Nephron (organoid): Measurements from ENCODE around the gene GALNT14.

ENCODE experiments used
- H3K27ac Mint-ChIP-seq, 3 experiments: 2 replicates each; pipeline ENCODE4 v1.8.0; 2020; ENCODE audit warnings: mixed read lengths in 3 of 3, mild to moderate bottlenecking in 2 of 3, moderate library complexity in 1 of 3
- H3K27me3 Mint-ChIP-seq: 2 replicates; pipeline ENCODE4 v1.8.0; 2021; ENCODE audit warnings: low read depth, mild to moderate bottlenecking, moderate library complexity, mixed read lengths
- H3K36me3 Mint-ChIP-seq: 2 replicates; pipeline ENCODE4 v1.8.0; 2020; ENCODE audit warnings: low read depth, mixed read lengths
- H3K4me1 Mint-ChIP-seq: 2 replicates; pipeline ENCODE4 v1.8.0; 2020; ENCODE audit warnings: mixed read lengths
- H3K4me3 Mint-ChIP-seq, 3 experiments: 2 replicates each; pipeline ENCODE4 v1.8.0; 2020; ENCODE audit warnings: mild to moderate bottlenecking in 3 of 3, mixed read lengths in 3 of 3, moderate library complexity in 2 of 3
- H3K9me3 Mint-ChIP-seq: 2 replicates; pipeline ENCODE4 v1.8.0; 2020; ENCODE audit warnings: mixed read lengths
- TF ChIP-seq, protein P1 (sequence below), 3 experiments: fragments of 200-600 bp; sonication (generic); IDR thresholded peaks; one replicate each; pipeline ENCODE4 v1.5.0; 2021; ENCODE audit warnings: antibody characterized with exemption in 3 of 3; ENCODE audit not compliant: unreplicated experiment in 3 of 3

The GALNT14 gene

DNA sequence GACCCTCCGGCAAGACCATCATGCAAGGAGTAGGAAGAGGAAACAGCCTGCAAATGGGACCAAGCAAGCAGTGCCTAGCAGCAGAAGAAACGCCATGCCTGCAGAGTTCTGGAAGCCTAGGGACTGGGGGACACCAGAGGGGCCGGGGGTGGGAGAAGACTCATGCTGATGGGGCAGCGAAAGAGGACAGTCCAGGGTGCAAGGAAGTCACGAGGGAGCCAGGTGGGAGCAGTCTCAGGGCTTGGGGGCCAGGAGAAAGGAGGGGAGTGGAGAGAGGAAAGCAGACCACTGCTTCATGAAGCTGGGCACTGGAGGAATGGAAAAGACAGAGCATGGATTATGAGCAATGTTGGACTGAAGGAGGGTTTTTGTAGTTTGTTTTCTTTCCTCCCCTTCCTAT lies 211.6 kb downstream of the GALNT14 start:
- no peaks in the 10 kb centered on the region for H3K9me3 Mint-ChIP-seq
- no peak overlapping the region for H3K4me3 Mint-ChIP-seq
- H3K27ac Mint-ChIP-seq, result no peak overlapping the region
- TF ChIP-seq, protein P1, sequence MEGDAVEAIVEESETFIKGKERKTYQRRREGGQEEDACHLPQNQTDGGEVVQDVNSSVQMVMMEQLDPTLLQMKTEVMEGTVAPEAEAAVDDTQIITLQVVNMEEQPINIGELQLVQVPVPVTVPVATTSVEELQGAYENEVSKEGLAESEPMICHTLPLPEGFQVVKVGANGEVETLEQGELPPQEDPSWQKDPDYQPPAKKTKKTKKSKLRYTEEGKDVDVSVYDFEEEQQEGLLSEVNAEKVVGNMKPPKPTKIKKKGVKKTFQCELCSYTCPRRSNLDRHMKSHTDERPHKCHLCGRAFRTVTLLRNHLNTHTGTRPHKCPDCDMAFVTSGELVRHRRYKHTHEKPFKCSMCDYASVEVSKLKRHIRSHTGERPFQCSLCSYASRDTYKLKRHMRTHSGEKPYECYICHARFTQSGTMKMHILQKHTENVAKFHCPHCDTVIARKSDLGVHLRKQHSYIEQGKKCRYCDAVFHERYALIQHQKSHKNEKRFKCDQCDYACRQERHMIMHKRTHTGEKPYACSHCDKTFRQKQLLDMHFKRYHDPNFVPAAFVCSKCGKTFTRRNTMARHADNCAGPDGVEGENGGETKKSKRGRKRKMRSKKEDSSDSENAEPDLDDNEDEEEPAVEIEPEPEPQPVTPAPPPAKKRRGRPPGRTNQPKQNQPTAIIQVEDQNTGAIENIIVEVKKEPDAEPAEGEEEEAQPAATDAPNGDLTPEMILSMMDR (IDR thresholded peaks at IDR 0.05; ENCODE audit: unreplicated experiment in 3 of 3), result no peak
- H3K27me3 Mint-ChIP-seq, result peaks cover 14% of the 10 kb centered on the region
- no peaks in the 10 kb centered on the region for H3K4me1 Mint-ChIP-seq
- H3K36me3 Mint-ChIP-seq, result no peaks in the 10 kb centered on the region

DNA sequence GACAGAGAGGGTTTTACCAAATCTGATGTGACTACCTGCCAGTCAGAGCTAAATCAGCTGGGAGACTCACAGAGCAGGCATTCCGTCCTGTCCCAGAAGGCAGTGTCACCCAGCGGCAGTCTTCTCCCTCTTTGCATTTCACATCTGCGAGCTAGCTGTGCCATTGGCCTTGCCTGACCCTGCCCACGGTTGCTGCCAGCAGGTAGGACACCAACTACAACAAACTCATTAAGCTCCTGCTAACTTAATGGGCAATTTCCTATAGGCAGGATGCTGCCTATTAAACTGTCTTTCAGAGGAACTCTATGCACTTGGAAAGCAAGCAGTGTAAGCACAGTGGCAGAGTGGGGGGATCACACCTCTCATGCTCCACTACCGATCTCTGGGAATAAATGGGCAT lies 214.6 kb downstream of the GALNT14 start:
- H3K9me3 Mint-ChIP-seq, result no peaks in the 10 kb centered on the region
- H3K36me3 Mint-ChIP-seq, result no peaks in the 10 kb centered on the region
- TF ChIP-seq, protein P1 (IDR thresholded peaks at IDR 0.05; ENCODE audit: unreplicated experiment in 3 of 3), result no peak
- H3K4me1 Mint-ChIP-seq, result no peaks in the 10 kb centered on the region
- no peak overlapping the region for H3K4me3 Mint-ChIP-seq
- H3K27ac Mint-ChIP-seq, result no peak overlapping the region
- peaks cover 19% of the 10 kb centered on the region for H3K27me3 Mint-ChIP-seq

DNA sequence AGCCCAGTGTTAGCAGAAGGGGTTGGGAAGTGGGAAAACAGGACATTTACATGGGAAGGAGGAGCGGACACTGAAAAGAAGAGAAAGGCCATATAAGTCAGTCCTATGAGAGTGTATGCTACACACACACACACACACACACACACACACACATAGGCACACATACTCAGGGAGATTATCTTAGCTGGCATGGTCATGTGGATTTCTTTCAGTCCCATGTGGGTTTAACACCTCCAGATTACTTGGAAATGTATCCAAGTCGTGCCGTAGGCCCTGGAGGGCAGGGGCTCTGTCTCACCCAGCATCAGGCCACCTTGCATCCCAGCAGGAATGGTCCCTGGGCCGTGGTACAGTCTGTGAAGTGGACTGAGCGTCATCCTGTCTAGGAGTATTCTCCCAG lies 217.7 kb downstream of the GALNT14 start:
- no peaks in the 10 kb centered on the region for H3K4me1 Mint-ChIP-seq
- no peaks in the 10 kb centered on the region for H3K9me3 Mint-ChIP-seq
- TF ChIP-seq, protein P1 (IDR thresholded peaks at IDR 0.05; ENCODE audit: unreplicated experiment in 3 of 3), result no peak
- no peaks in the 10 kb centered on the region for H3K36me3 Mint-ChIP-seq
- peaks cover 19% of the 10 kb centered on the region for H3K27me3 Mint-ChIP-seq
- no peak overlapping the region for H3K4me3 Mint-ChIP-seq
- no peak overlapping the region for H3K27ac Mint-ChIP-seq

DNA sequence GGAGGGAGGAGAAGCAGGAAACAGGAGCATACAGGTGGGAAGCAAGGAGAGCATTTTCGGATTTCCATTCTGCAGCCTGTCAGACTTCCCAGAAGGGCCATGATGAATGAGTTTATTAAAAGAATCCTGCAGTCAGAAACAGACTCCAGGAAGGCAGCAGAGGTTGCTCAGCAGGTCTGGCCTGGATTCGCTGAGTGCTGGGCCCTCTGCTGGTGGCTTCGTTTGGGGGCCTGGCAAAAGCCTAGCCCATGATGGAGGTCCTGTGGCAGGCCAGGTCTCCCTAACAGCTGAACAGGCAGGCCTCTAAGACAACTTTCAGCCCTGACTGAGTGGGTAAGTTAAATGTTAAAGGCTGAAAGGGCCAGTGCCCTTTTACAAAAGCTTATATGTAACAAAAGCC lies 222.8 kb downstream of the GALNT14 start:
- Mint-ChIP-seq H3K4me1 (no peaks in the 10 kb centered on the region), H3K27me3 (peaks cover 4% of the 10 kb centered on the region), H3K4me3 (no peak overlapping the region), H3K27ac (peak overlapping the region; percentile 16 to 90 (median 34)), H3K36me3 (no peaks in the 10 kb centered on the region), H3K9me3 (no peaks in the 10 kb centered on the region)
- TF ChIP-seq, protein P1 (IDR thresholded peaks at IDR 0.05; ENCODE audit: unreplicated experiment in 3 of 3), result peak; percentile 27 to 42 (median 29)

DNA sequence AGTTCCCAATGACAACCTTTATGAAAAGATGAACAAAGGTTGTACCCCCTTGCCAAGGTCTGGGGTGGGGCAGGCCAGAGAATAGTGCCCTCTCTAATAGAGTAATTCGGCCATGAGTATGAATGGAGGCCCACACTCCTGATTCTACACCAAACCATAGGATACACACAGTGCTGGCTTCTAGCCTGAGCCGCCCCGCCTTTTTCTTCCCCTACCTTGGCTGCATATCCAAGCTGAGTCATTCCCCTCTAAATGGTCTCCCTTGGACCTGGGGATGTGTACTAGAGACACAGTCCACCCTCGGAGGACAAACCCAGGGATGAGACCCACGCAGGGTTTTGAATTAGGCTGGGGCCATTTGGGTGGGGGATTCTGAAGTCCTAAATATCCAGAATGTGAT lies 223.8 kb downstream of the GALNT14 start:
- Mint-ChIP-seq H3K4me1 (no peaks in the 10 kb centered on the region), H3K9me3 (peaks cover 3% of the 10 kb centered on the region), H3K27ac (peak overlapping the region in 1 of 3 experiments; percentile 41), H3K27me3 (peaks cover 4% of the 10 kb centered on the region), H3K4me3 (no peak overlapping the region), H3K36me3 (peaks cover 4% of the 10 kb centered on the region)
- TF ChIP-seq, protein P1 (IDR thresholded peaks at IDR 0.05; ENCODE audit: unreplicated experiment in 3 of 3), result no peak

DNA sequence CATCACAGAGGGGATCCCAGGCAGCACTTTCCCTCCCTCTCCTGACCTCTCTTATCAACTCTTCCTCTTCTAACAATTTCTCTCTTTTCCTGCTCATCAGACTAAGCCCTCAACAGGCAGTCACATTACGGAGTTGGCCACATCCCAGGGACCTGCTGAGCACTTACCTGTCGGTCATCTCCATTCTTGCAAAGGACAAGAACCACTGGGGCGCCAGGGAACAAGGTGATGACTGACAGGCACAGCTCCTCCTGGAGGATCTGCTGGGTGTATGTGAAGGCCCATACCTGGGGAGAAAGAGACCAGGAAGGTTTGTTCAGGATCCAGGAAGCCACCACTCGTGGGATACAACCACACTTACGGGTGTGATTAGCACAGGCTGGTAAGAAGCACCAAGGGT lies 226.2 kb downstream of the GALNT14 start:
- Mint-ChIP-seq H3K27me3 (peaks cover 4% of the 10 kb centered on the region), H3K36me3 (peaks cover 4% of the 10 kb centered on the region), H3K4me3 (no peak overlapping the region), H3K4me1 (no peaks in the 10 kb centered on the region), H3K27ac (no peak overlapping the region), H3K9me3 (peaks cover 3% of the 10 kb centered on the region)
- TF ChIP-seq, protein P1 (IDR thresholded peaks at IDR 0.05; ENCODE audit: unreplicated experiment in 3 of 3), result no peak
